PC-3 (cell line): Measurements from ENCODE around the gene KCNK16. TPM values are rescaled to one million over a fixed set of nuclear protein-coding genes. Genes with fewer than 3 reads are reported as not detected.

Experiments used
- ATAC-seq: fragments of 200-7000 bp; cut with Tn5 transposase; 2 replicates; pipeline ENCODE4 v1.9.1; 2020; ENCODE audit warnings: mild to moderate bottlenecking, moderate library complexity
- BruUV-seq: library from RNA; stranded (reverse); fragments of 400-500 nt; replicated peaks from 2 replicates; lab custom pipeline; 2021; lab: Mats Ljungman, UMichigan
- CTCF ChIA-PET: fragments of 300-600 bp; sonication (Branson Sonifier 250); formaldehyde crosslinking; loops from one replicate; lab custom pipeline; 2022; ENCODE audit warnings: antibody characterized with exemption; lab: Charles Lee
- POLR2A ChIA-PET: fragments of 300-600 bp; sonication (Branson Sonifier 250); formaldehyde crosslinking; loops from one replicate; lab custom pipeline; 2022; ENCODE audit warnings: antibody characterized with exemption; ENCODE audit not compliant: unreplicated experiment; lab: Charles Lee
- DNase-seq: peaks from one replicate; pipeline ENCODE4 v3.0.0-alpha.2; 2015
- H2AFZ ChIP-seq: fragments of 300-600 bp; sonication (generic); 2 replicates; pipeline ENCODE4 v1.6.0; 2016; ENCODE audit warnings: antibody characterized with exemption, low read length
- H3F3A ChIP-seq: fragments of 300-600 bp; sonication (generic); one replicate; pipeline ENCODE4 v1.6.0; 2017; ENCODE audit warnings: antibody characterized with exemption, low read length, control low read depth, mild to moderate bottlenecking; ENCODE audit not compliant: unreplicated experiment
- H3K27ac ChIP-seq: fragments of 300-600 bp; sonication (generic); 2 replicates; pipeline ENCODE4 v1.5.1; 2016; ENCODE audit warnings: mild to moderate bottlenecking, low read length
- H3K27me3 ChIP-seq: fragments of 300-600 bp; sonication (generic); 2 replicates; pipeline ENCODE4 v1.6.1; 2016; ENCODE audit warnings: low read length, mixed read lengths
- H3K36me3 ChIP-seq: fragments of 300-600 bp; sonication (generic); 2 replicates; pipeline ENCODE4 v1.6.1; 2016; ENCODE audit warnings: low read depth, mixed run types, low read length, mixed read lengths
- H3K4me1 ChIP-seq: fragments of 300-600 bp; sonication (generic); 2 replicates; pipeline ENCODE4 v1.5.1; 2016; ENCODE audit warnings: low read length; ENCODE audit not compliant: insufficient read depth
- H3K4me2 ChIP-seq: fragments of 300-600 bp; sonication (generic); 2 replicates; pipeline ENCODE4 v1.6.0; 2016; ENCODE audit warnings: low read length
- H3K4me3 ChIP-seq: fragments of 300-600 bp; sonication (generic); 2 replicates; pipeline ENCODE4 v1.5.1; 2016; ENCODE audit warnings: mild to moderate bottlenecking, low read length, mixed read lengths
- H3K79me2 ChIP-seq: fragments of 300-600 bp; sonication (generic); 2 replicates; pipeline ENCODE4 v1.6.1; 2017; ENCODE audit warnings: low read length, mixed read lengths
- H3K9ac ChIP-seq: fragments of 300-600 bp; sonication (generic); 2 replicates; pipeline ENCODE4 v1.6.0; 2016; ENCODE audit warnings: mild to moderate bottlenecking, low read length
- H3K9me2 ChIP-seq: fragments of 300-600 bp; sonication (generic); replicated peaks from 2 replicates; pipeline ENCODE4 v1.6.1; 2016; ENCODE audit warnings: mixed run types, low read length, mixed read lengths
- H3K9me3 ChIP-seq: fragments of 300-600 bp; sonication (generic); 2 replicates; pipeline ENCODE4 v1.6.1; 2016; ENCODE audit warnings: low read length, mixed read lengths
- H4K20me1 ChIP-seq: fragments of 300-600 bp; sonication (generic); 2 replicates; pipeline ENCODE4 v1.6.1; 2016; ENCODE audit warnings: low read length, mixed read lengths
- EZH2 ChIP-seq: fragments of 300-600 bp; sonication (generic); IDR thresholded peaks from one replicate; pipeline ENCODE4 v1.6.1; 2017; ENCODE audit warnings: antibody characterized with exemption, mild to moderate bottlenecking, low read length; ENCODE audit not compliant: unreplicated experiment
- EZH2phosphoT487 ChIP-seq: fragments of 300-600 bp; sonication (generic); IDR thresholded peaks from 2 replicates; pipeline ENCODE4 v1.6.1; 2018; ENCODE audit warnings: mild to moderate bottlenecking, antibody characterized with exemption, low read length, borderline replicate concordance
- intact Hi-C: fragments of 100-400 bp; cut with micrococcal nuclease; formaldehyde crosslinking; loops from 2 replicates; pipeline ENCODE4 v1.9.0; 2023
- total RNA-seq: library from RNA; depleted of rRNA; stranded (reverse); fragments of >200 nt; gene quantifications from 2 replicates; pipeline ENCODE4 v1.2.3, GENCODE V29; 2014
- TF ChIP-seq, protein P1 (sequence below): fragments of 300-600 bp; sonication (generic); conservative IDR thresholded peaks from 2 replicates; pipeline ENCODE4 v1.5.1; 2017; ENCODE audit warnings: antibody characterized with exemption, low read depth, mild to moderate bottlenecking, low read length

KCNK16 gene
- total RNA-seq, 1 experiment from 2014 or later, result not detected

DNA sequence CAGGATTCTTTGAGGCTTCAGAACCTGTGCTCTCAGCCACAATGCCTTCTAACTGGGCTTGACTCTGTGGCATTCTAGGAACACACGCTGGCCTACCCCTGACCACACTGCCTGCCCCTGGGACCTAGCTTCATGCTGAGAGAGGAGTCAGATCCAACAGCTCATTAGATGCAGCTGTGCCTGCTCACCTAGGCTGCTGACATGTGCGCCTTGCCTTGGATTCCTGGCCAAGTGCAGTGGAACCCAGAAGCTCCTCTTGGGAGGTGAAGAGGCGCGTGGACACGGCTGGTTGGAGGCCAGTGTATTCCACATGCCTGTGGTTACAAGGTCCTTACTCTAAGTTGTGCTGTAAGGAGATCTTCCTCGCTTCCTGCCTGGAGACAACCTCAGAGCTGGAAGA lies 24.7 kb upstream of the KCNK16 start:
- Histone ChIP-seq H3K9me2 (no peaks in the 10 kb centered on the region), H3K27ac (no peak overlapping the region), H2AFZ (no peak overlapping the region), H3F3A (no peaks in the 10 kb centered on the region), H3K4me2 (no peak overlapping the region), H3K9ac (no peak overlapping the region), H3K27me3 (peaks cover 28% of the 10 kb centered on the region), H3K79me2 (no peaks in the 10 kb centered on the region), H4K20me1 (no peaks in the 10 kb centered on the region), H3K36me3 (no peaks in the 10 kb centered on the region), H3K9me3 (no peaks in the 10 kb centered on the region), H3K4me3 (no peak overlapping the region), H3K4me1 (no peaks in the 10 kb centered on the region)
- CTCF ChIA-PET, result no interaction called here
- DNase-seq (no peak), ATAC-seq (no peak)
- intact Hi-C loops, result loop anchor here (5.0 to 10.0 kb wide), 2 partner anchors 1500 to 1968 kb away; no protein-coding TSS in a partner anchor
- TF ChIP-seq, protein P1, sequence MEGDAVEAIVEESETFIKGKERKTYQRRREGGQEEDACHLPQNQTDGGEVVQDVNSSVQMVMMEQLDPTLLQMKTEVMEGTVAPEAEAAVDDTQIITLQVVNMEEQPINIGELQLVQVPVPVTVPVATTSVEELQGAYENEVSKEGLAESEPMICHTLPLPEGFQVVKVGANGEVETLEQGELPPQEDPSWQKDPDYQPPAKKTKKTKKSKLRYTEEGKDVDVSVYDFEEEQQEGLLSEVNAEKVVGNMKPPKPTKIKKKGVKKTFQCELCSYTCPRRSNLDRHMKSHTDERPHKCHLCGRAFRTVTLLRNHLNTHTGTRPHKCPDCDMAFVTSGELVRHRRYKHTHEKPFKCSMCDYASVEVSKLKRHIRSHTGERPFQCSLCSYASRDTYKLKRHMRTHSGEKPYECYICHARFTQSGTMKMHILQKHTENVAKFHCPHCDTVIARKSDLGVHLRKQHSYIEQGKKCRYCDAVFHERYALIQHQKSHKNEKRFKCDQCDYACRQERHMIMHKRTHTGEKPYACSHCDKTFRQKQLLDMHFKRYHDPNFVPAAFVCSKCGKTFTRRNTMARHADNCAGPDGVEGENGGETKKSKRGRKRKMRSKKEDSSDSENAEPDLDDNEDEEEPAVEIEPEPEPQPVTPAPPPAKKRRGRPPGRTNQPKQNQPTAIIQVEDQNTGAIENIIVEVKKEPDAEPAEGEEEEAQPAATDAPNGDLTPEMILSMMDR, result no peak
- TF ChIP-seq EZH2 (no peak), EZH2phosphoT487 (no peak)
- BruUV-seq, result no TSS peak
- POLR2A ChIA-PET, result no interaction called here

DNA sequence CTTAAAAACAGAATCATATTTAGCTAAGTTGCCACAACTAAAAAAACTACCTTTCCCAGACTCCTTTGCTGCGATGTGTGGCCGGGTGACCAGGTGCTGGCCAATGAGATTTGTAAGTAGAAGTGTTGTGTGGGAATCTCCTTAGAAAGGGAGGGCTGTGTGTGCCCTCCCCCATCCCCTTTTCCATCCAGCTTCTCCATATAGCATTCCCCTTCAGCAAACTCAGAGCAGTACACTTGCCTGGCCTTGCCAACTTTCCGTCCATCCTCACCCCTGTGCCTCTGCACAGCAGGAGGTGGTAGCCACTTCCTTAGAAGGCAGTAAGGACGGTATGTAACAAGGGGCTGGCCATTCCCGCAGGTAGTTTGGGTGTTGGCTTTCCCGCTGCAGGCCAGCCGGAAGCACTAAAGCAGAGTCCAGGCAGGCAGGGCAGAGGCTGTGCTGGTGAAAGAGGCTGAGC lies 22.3 kb upstream of the KCNK16 start:
- ChIA-PET POLR2A (no interaction called here), CTCF (no interaction called here)
- intact Hi-C loops, result loop anchor here (5.0 to 10.0 kb wide), 2 partner anchors 1502 to 1970 kb away; no protein-coding TSS in a partner anchor
- no peaks in the 10 kb centered on the region for H3K4me1 ChIP-seq
- no peak overlapping the region for H3K4me2 ChIP-seq
- no peaks in the 10 kb centered on the region for H3K36me3 ChIP-seq
- no TSS peak for BruUV-seq
- no peaks in the 10 kb centered on the region for H3K9me2 ChIP-seq
- ATAC-seq (no peak), DNase-seq (no peak)
- H2AFZ ChIP-seq, result no peak overlapping the region
- H3K27me3 ChIP-seq, result peaks cover 32% of the 10 kb centered on the region
- H3K27ac ChIP-seq, result no peak overlapping the region
- H3K9ac ChIP-seq, result no peak overlapping the region
- H3K4me3 ChIP-seq, result no peak overlapping the region
- no peaks in the 10 kb centered on the region for H3K79me2 ChIP-seq
- H4K20me1 ChIP-seq, result no peaks in the 10 kb centered on the region
- no peaks in the 10 kb centered on the region for H3F3A ChIP-seq
- no peaks in the 10 kb centered on the region for H3K9me3 ChIP-seq
- TF ChIP-seq, protein P1, result no peak
- no peak for TF ChIP-seq EZH2phosphoT487
- no peak for TF ChIP-seq EZH2

DNA sequence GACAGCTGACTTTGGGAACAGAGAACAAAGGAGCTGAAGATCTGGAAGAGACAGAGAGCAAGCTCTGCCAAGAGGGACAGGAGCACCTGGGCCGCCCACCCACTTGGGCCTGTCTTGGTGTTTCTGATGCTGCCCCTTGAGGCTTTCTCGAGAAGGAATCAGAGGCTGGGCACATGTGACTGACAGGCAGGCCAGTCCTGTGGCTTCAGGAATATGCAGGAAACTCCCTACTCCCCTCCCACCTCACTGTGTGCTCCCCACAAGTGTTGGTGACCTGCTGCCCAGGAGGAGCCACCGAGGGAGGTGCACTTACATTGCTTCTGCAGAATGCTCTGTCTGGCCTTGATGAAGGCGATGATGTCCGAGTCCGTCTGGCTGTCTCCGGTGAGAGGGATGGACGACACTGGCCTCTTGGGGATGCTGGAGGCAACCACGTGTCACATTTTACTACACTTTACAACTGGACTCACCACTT lies 20.9 kb upstream of the KCNK16 start:
- Histone ChIP-seq H3K4me2 (no peak overlapping the region), H3K9ac (no peak overlapping the region), H3K27me3 (peaks cover 36% of the 10 kb centered on the region), H3K27ac (no peak overlapping the region), H3K79me2 (no peaks in the 10 kb centered on the region), H3K4me1 (no peaks in the 10 kb centered on the region), H4K20me1 (no peaks in the 10 kb centered on the region), H3K36me3 (no peaks in the 10 kb centered on the region), H3K4me3 (no peak overlapping the region), H2AFZ (no peak overlapping the region), H3K9me2 (no peaks in the 10 kb centered on the region), H3F3A (no peaks in the 10 kb centered on the region), H3K9me3 (no peaks in the 10 kb centered on the region)
- ChIA-PET POLR2A (no interaction called here), CTCF (no interaction called here)
- ATAC-seq (no peak), DNase-seq (no peak)
- intact Hi-C loops, result loop anchor here (10.0 kb wide), 1 partner anchor 1971 kb away; no protein-coding TSS in a partner anchor
- no peak for TF ChIP-seq EZH2
- BruUV-seq, result no TSS peak
